ENCODE results near the gene NSD1.

NSD1 gene

DNA sequence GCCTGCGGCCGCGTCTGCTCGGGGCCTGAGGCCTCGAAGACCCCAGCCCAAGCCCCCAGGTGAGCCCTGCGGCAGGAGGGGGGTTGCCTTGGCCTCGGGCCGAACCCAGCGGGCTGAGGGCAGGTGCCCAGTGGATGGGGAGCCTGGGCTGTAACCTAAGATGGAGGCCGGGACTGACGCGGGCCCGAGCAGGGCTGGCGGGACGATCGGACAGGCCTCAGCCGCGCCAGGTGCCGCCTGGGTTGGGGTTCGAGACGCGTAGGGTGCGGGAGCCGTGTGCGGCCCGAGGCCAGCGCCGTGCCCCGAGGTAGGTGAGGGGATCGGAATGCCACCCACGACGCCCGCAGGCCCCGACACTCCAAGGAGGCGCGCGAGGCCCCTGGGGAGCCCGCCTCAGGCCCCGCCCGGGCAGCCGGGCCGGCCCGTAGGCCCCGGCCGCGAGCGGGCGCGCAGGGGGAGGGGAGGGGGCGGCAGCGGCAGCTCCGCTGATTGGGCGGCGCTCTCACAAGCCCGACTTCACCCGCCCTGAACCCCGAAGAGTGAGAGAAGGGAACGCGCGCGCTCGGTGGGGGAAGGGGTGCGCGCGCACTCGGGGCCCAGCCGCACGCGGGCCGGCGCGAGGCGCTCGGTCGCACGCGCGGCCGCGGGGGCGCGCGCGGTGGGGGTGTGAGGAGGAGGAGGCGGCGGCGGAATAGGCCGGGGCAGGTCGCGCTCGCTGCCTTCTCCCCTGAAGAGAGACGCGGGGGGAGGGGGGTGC lies at the start of gene NSD1:
Gene NSD1, plus strand, starts transcription at position 678 of the 757 bp plus-strand sequence. CDS start 1,331 bp downstream, outside the sequence.
- peak; percentile 84 for DNase-seq (ENCODE audit: low read depth)

DNA sequence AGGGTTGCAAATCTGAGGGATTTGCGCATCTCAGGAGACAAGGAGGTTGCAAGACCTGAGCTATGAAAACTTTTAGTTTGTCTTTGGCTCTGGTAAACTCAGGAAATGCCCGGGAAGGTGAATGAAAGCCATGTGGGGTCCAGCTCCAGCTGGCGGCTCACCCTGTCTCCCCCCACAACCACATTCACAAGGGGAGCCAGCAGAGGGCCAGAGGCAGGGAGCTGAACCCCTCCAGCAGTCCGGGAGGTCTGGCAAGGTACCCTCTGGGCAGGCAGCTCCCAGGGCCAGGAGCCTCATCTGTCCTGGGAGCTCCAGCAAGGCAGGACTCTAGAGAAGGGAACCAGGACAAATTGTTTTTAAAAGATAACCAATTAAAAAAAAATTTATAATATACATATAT lies 49.4 kb upstream of the NSD1 start:
- no peak for DNase-seq (ENCODE audit: low read depth)

DNA sequence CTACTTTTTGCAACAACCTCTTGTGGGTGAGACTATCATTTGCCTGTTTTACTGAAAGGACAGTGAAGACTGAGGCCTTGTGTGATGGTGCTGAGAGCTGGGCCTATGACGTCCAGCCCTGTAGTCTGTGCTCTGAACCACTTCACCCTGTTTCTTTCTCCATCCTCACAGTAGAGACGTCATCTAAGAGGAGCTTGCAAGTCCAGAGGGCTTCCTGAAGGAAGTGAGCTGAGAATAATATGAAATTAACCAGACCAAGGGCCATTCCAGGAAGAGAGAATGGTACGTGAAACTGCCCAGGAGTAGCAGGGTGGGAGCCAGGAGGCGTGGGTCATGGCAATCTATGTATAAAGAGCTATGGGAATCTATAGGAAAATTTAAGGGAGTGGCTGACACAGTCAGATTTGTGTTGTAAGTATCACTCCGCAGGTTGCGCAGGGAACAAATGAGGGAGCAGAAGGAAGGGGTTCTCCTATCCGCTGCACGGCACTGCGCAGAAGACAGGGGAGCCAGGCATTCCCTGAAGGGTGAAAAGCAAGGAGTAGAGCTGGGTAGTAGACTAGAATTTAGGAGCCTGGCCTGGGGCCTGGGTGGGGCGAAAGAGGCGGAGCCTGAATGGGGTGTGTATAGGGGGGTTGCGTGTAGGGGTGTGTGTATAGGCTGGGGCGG lies 47.5 kb upstream of the NSD1 start:
- no peak for DNase-seq (ENCODE audit: low read depth)

- peak; percentile 37 for DNase-seq (ENCODE audit: low read depth)
Observed at GRCh38 chr5:177086654-177087397, 46.7 kb upstream of the NSD1 start, which contains the start of gene FGFR4. FGFR4 (plus strand) TSS chr5:177086915; CDS start chr5:177089603, 2,688 bp downstream.

DNA sequence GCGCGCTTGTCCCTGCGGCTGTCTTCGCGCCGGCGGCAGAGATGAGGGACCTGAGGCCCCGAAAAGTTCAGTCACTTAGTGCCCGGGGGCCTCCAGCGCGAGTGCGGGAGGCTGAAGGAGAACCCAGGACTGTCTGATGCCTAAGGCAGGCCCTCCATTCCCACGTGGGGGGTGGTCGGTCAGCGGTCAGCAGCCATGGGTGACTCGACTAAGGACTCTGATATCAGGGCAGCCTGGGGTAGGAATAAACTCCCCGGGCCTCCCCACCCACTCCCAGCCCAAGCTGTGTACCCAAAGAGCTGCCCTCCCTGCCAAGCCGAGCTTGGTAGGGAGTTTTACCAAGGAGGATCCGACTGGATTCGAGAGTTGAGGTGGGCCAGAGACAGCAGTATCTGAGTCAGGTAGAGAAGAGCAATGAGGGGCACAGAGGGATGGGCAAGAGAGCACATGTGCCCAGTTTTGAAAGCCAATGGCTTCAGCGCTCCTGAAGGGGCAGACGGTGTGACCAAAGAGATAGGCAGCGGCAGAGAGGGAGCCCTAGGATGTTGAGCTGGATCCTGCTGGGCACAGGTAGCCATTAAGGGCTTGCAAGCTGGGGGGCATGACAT lies 46.1 kb upstream of the NSD1 start:
- DNase-seq (ENCODE audit: low read depth): no peak

GRCh38 chr5:177089127-177089526 lies 44.4 kb upstream of the NSD1 start:
- DNase-seq (ENCODE audit: low read depth): no peak

DNA sequence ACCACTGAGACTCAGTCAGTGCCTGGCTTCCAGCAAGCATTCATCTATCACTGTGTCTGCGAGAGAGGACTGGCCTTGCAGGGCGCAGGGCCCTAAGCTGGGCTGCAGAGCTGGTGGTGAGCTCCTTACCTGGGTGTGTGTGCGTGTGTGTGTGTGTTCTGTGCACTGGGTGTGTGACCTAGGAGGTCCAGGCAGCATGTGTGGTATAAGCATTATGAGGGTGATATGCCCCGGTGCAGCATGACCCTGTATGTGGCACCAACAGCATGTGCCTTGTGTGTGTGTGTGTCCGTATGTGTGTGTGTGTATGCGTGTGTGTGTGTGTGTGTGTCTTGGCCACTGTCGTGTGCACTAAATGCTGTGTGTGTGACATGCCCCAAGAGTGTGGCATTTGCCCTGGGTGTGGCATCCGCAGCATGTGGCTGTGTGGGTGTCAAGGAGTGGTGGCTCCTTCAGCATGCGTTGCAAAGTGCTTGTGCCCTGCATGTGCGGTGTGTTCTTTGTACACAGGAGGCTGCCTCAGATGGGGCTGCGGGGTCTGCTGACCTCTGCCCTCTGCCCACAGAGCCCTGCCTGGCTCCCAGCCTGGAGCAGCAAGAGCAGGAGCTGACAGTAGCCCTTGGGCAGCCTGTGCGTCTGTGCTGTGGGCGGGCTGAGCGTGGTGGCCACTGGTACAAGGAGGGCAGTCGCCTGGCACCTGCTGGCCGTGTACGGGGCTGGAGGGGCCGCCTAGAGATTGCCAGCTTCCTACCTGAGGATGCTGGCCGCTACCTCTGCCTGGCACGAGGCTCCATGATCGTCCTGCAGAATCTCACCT lies 43.5 kb upstream of the NSD1 start:
- DNase-seq (ENCODE audit: low read depth): no peak

- DNase-seq (ENCODE audit: low read depth): no peak
Observed at GRCh38 chr5:177090813-177091212, 42.8 kb upstream of the NSD1 start.

- no peak for DNase-seq (ENCODE audit: low read depth)
Observed at GRCh38 chr5:177091232-177091631, 42.3 kb upstream of the NSD1 start.

- no peak for DNase-seq (ENCODE audit: low read depth)
Observed at GRCh38 chr5:177092178-177093081, 41.1 kb upstream of the NSD1 start.

DNA sequence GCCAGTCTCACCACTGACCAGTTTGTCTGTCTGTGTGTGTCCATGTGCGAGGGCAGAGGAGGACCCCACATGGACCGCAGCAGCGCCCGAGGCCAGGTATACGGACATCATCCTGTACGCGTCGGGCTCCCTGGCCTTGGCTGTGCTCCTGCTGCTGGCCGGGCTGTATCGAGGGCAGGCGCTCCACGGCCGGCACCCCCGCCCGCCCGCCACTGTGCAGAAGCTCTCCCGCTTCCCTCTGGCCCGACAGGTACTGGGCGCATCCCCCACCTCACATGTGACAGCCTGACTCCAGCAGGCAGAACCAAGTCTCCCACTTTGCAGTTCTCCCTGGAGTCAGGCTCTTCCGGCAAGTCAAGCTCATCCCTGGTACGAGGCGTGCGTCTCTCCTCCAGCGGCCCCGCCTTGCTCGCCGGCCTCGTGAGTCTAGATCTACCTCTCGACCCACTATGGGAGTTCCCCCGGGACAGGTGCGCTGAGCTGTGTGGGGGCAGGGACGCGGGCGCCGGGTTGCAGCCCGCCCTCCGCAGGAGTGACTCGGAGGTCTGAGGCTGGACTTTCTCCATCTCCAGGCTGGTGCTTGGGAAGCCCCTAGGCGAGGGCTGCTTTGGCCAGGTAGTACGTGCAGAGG lies 40.4 kb upstream of the NSD1 start:
- DNase-seq (ENCODE audit: low read depth): no peak

GRCh38 chr5:177093803-177094202 lies 39.8 kb upstream of the NSD1 start:
- DNase-seq (ENCODE audit: low read depth): no peak

DNA sequence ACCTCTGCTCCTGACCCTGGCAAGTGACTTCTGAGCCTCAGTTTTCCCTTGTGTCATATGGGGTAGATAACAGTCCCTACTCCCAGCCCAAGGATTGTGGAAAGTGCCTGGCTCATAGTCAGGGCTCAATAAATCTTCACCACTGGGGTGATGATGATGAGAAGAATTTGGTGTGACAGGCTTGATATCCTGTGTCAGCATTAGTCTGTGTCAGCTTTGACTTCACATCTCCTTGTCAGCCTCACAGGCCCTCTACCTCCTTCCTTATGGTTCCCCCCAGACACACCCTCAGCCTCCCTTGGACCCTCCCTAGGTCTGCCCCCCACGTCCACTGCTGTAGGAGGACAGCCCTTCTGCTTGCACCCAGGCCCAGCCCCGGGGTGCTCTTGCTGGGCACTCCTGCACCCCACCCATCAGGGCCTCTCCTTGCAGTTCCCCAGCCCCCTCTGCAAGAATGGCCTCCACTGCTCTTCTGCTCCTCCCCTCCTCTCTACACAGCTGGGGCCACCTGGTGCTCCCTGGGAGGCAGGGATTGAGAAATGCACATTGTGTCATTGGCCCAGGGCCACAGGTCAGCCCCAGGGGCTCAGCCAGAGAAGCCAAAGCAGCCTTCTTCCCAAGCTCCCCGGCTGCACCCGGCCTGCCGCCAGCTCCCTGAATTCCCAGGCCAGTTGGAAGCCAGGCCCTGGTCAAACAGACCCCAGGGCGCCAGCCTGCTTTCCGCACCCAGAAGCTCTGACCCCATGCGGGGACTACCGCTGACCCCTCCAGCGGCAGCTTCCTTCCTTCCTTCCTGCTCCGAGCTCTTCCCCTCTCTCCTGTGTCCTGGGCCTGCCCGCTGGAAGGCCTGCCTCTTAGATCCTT lies 39.1 kb upstream of the NSD1 start:
- DNase-seq (ENCODE audit: low read depth): no peak

DNA sequence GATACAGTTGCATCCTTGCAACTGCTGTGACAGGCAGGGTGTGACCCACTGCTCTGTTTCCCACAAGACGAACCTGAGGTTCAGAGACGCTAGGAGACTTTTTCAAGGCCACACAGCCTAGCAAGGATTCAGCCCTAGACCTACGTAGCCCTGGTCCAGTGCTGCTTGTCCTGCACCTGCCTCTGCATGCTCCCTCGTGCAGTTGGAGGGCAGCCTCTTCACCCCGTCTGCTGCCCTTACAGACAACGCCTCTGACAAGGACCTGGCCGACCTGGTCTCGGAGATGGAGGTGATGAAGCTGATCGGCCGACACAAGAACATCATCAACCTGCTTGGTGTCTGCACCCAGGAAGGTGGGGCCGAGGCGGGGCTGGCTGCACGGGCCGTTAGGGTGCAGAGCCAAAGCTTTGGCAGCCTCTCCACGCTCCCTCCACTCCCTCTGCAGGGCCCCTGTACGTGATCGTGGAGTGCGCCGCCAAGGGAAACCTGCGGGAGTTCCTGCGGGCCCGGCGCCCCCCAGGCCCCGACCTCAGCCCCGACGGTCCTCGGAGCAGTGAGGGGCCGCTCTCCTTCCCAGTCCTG lies 38.4 kb upstream of the NSD1 start:
- DNase-seq (ENCODE audit: low read depth): no peak

- no peak for DNase-seq (ENCODE audit: low read depth)
Observed at GRCh38 chr5:177096162-177097015, 37.2 kb upstream of the NSD1 start.

DNA sequence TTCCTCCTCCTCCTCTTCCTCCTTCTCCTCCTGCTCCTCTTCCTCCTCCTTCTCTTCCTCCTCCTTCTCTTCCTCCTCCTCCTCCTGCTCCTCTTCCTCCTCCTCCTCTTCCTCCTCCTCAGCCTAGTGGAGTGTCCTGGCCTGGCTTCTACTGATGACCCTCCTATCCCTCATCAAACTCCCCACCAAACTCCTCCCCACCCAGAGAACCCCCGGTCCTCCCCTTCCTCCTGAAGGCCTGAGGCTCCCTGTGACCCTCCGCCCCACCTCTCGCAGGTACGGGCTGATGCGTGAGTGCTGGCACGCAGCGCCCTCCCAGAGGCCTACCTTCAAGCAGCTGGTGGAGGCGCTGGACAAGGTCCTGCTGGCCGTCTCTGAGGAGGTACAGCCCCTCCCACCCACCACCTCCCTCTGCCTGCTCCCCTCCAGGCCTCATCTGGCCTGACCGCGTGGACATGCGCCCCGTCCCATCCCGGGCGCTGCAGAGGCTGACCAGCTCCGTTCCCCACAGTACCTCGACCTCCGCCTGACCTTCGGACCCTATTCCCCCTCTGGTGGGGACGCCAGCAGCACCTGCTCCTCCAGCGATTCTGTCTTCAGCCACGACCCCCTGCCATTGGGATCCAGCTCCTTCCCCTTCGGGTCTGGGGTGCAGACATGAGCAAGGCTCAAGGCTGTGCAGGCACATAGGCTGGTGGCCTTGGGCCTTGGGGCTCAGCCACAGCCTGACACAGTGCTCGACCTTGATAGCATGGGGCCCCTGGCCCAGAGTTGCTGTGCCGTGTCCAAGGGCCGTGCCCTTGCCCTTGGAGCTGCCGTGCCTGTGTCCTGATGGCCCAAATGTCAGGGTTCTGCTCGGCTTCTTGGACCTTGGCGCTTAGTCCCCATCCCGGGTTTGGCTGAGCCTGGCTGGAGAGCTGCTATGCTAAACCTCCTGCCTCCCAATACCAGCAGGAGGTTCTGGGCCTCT lies 36.3 kb upstream of the NSD1 start:
- DNase-seq (ENCODE audit: low read depth): no peak

- no peak for DNase-seq (ENCODE audit: low read depth)
Observed at GRCh38 chr5:177098120-177098469, 35.5 kb upstream of the NSD1 start.
